ENCODE results near the gene MRLN. TPM values are rescaled to one million over a fixed set of nuclear protein-coding genes. Genes with fewer than 3 reads are reported as not detected.

The MRLN gene
- total RNA-seq, 2 experiments from 2014 or later = not detected

DNA sequence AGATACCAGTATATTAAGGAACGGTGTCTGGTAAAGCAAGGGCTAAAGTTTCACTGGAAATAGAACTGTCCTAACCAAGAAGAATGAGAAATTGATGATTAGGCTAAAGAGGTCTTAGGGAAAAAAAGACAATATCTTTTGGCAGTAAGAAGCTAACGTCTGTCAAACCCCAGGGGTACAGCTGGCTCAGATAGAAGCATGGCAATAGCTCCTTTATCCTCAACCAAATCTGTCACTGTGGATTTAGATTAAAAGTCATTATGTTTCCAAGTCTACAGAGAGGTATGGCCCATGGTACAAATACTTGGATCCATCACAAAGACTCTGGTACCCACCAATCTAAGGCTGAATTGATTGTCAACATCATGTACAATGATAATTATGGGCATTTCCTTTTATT lies 35.0 kb downstream of the MRLN start:
- no peaks in the 10 kb centered on the region for H3K36me3 Mint-ChIP-seq (ENCODE audit: low read depth)
- H3K4me1 Mint-ChIP-seq = no peaks in the 10 kb centered on the region
- H3K4me3 Mint-ChIP-seq = no peak overlapping the region
- CTCF ChIA-PET = interaction anchor here (1.5 kb wide), 1 partner anchor 92 kb away, joined by 3 read pairs; no protein-coding TSS in a partner anchor
- ATAC-seq (no peak), DNase-seq (no peak)
- H3K27ac Mint-ChIP-seq = no peak overlapping the region
- peaks cover 2% of the 10 kb centered on the region for H3K9me3 Mint-ChIP-seq (ENCODE audit: low read depth)
- H3K27me3 Mint-ChIP-seq = peaks cover 28% of the 10 kb centered on the region
- intact Hi-C loops (cut with DNase I, micrococcal nuclease) = no loop called here
- POLR2A ChIA-PET = no interaction called here

DNA sequence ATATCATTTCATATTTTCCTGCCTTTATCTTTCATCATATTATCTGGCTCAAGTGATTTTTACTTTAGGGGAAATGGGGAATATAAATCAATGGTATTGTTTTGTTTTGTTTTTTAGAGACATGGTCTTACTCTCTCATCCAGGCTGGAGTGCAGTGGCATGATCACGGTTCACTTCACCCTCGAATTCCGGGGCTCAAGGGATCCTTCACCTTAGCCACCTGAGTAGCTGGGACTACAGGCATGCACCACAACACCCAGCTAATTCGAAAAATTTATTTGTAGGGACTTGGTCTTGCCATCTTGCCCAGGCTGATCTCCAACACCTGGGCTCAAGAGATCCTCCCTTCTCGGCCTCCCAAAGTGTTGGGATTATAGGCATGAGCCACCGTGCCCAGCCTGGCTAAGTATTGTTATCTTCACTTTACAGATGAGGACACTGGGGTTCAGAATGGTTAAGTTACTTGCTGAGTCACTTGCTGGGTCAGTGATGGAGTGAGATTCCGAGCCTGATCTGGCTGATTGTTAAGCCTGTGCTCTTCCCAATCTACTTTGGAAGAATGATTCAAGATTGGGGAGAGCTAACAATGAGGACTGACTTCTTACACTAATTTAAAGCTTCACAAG lies 39.9 kb downstream of the MRLN start:
- no peak overlapping the region for H3K27ac Mint-ChIP-seq
- no peak overlapping the region for H3K4me3 Mint-ChIP-seq
- DNase-seq (no peak), ATAC-seq (no peak)
- peaks cover 43% of the 10 kb centered on the region for H3K27me3 Mint-ChIP-seq
- POLR2A ChIA-PET = interaction anchor here (1.0 kb wide), 1 partner anchor 10 kb away, joined by 4 read pairs; no protein-coding TSS in a partner anchor
- CTCF ChIA-PET = no interaction called here
- no peaks in the 10 kb centered on the region for H3K36me3 Mint-ChIP-seq (ENCODE audit: low read depth)
- intact Hi-C loops (cut with DNase I, micrococcal nuclease) = no loop called here
- H3K4me1 Mint-ChIP-seq = no peaks in the 10 kb centered on the region
- H3K9me3 Mint-ChIP-seq (ENCODE audit: low read depth) = no peaks in the 10 kb centered on the region

DNA sequence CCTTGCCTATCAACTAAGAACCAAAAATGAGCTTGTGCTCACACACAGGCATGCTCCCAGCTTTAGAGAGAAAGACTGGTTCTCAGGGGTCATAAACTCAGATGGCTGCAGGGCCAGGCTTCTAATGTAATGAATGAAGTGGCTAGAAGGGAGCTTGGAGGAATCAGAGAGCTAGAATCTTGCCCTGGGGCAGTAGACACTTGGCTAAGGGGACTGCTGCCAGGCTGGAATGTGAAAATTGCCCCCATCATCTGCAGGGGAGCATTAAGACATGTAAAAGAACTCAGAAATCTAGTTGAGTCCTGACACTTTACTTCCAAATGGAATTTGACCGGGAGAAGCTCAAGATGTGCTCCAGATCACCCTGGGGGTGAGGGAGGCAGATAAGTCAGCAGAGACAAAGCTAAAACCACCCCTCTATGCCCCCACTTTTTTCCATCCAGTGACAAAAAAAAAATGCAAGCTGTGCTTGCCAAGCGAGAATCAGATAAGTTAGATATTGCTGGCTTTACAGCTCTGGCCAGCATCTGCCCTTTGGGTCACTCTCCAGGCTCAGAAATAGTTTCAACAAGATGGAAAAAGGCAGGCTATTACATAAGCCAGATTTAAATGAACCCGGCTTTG lies 41.3 kb downstream of the MRLN start:
- Mint-ChIP-seq H3K27me3 (peaks cover 49% of the 10 kb centered on the region), H3K27ac (no peak overlapping the region), H3K4me3 (no peak overlapping the region), H3K9me3 (ENCODE audit: low read depth) (no peaks in the 10 kb centered on the region), H3K36me3 (ENCODE audit: low read depth) (no peaks in the 10 kb centered on the region), H3K4me1 (no peaks in the 10 kb centered on the region)
- POLR2A ChIA-PET = interaction anchor here (1.0 kb wide), 1 partner anchor 11 kb away, joined by 4 read pairs; no protein-coding TSS in a partner anchor
- CTCF ChIA-PET = interaction anchor here (0.7 to 0.8 kb wide), 2 partner anchors 41 to 1415 kb away, joined by 3 read pairs; no protein-coding TSS in a partner anchor
- intact Hi-C loops (cut with DNase I, micrococcal nuclease) = no loop called here
- ATAC-seq (no peak), DNase-seq (no peak)

- peak; percentile 94 for ATAC-seq
- Mint-ChIP-seq H3K9me3 (ENCODE audit: low read depth) (no peaks in the 10 kb centered on the region), H3K27ac (peak within 1 kb of the TSS; percentile 10), H3K4me1 (no peaks in the 10 kb centered on the region), H3K4me3 (peak within 1 kb of the TSS; percentile 68), H3K27me3 (peaks cover 52% of the 10 kb centered on the region), H3K36me3 (ENCODE audit: low read depth) (no peaks in the 10 kb centered on the region)
- ChIA-PET CTCF (no interaction called here), POLR2A (interaction anchor here (0.6 to 1.8 kb wide), 2 partner anchors 196 to 580 kb away, joined by 4 to 7 read pairs; partner anchors contain the start of gene CCDC6)
- DNase-seq = peak; percentile 83
- intact Hi-C loops (cut with DNase I, micrococcal nuclease) = loop anchor here (1.0 to 10.0 kb wide), 5 partner anchors 95 to 198 kb away; partner anchors contain the start of gene CCDC6 (in 1 of the 2)
These were observed 43.7 kb downstream of the MRLN start, which contains the start of gene SLC16A9 for GRCh38 chr10:59709395-59710125. Gene SLC16A9, minus strand, starts transcription at chr10:59709850. Its CDS starts 25,559 bp downstream, at chr10:59684291.

GRCh38 chr10:59708816-59709394 lies 44.4 kb downstream of the MRLN start:
- ChIA-PET CTCF (no interaction called here), POLR2A (interaction anchor here (1.8 kb wide), 1 partner anchor 197 kb away, joined by 7 read pairs; the partner anchor contains the start of gene CCDC6)
- Mint-ChIP-seq H3K36me3 (ENCODE audit: low read depth) (no peaks in the 10 kb centered on the region), H3K9me3 (ENCODE audit: low read depth) (no peaks in the 10 kb centered on the region), H3K4me3 (peak overlapping the region; percentile 68), H3K4me1 (no peaks in the 10 kb centered on the region), H3K27me3 (peaks cover 48% of the 10 kb centered on the region), H3K27ac (peak overlapping the region; percentile 10)
- intact Hi-C loops (cut with DNase I, micrococcal nuclease) = loop anchor here (1.0 to 10.0 kb wide), 5 partner anchors 96 to 198 kb away; partner anchors contain the start of gene CCDC6 (in 1 of the 2)
- ATAC-seq = peak; percentile 28
- DNase-seq = peak; percentile 49

DNA sequence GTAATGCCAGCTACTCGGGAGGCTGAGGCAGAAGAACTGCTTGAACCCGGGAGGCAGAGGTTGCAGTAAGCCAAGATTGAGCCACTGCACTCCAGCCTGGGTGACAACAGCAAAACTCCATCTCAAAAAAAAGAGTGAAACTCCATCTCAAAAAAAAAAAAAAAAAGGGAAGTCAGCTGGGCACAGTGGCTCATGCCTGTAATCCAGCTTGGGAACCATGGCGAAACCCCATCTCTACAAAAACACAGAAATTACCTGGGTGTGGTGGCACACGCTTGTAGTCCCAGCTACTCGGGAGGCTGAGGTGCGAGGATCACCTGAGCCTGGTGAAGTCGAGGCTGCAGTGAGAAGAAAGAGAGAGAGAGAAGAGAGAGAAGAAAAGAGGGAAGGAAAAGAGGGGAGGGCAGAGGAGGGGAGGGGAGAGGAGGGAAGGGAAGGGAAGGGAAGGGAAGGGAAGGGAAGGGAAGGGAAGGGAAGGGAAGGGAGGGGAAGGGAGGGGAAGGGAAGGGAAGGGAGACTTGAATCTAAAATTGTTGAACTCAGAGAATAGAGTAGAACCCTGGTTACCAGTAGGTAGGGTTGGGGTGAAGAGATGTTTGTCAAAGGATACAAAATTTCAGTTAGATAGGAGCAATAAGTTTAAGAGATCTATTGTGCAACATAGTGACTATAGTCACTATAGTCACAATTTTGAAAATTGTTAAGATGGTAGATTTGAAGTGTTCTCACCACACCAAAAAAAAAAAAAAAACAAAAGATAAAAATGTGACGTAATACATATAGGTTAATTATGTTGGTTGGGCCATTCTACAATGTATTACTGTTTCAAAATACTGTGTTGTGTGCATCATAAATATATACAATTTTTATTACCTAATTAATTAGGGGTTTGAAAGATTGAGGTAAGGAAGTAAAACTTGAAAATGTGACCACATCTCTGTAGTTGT lies 46.1 kb downstream of the MRLN start:
- Mint-ChIP-seq H3K4me3 (no peak overlapping the region), H3K9me3 (ENCODE audit: low read depth) (no peaks in the 10 kb centered on the region), H3K4me1 (no peaks in the 10 kb centered on the region), H3K27me3 (peaks cover 35% of the 10 kb centered on the region), H3K36me3 (ENCODE audit: low read depth) (no peaks in the 10 kb centered on the region), H3K27ac (no peak overlapping the region)
- no peak for DNase-seq
- CTCF ChIA-PET = no interaction called here
- POLR2A ChIA-PET = no interaction called here
- ATAC-seq = no peak
- intact Hi-C loops (cut with DNase I, micrococcal nuclease) = loop anchor here in 1 of 2 experiments (5.0 to 10.0 kb wide), 2 partner anchors 98 to 200 kb away; partner anchors contain the start of gene CCDC6

DNA sequence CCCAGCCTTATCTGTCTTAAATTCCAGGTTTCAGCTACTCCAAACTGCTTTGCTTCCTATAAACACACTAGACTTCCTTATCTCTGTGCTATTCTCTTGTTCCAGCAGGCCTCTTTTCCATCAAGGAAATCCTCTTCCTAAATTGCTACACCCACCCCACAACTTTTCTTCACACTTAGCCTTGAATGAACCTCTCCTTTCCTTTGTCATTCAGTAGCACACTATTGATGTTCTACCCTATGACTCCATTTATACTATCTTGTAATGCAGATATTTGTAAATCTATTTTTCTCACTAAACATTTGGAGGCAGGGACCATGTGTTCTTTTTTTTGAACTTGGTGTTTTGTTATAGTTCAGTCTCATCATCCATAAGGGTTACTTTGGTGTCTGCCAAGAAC lies 47.3 kb downstream of the MRLN start:
- CTCF ChIA-PET = no interaction called here
- no peaks in the 10 kb centered on the region for H3K9me3 Mint-ChIP-seq (ENCODE audit: low read depth)
- H3K27me3 Mint-ChIP-seq = peaks cover 32% of the 10 kb centered on the region
- H3K4me1 Mint-ChIP-seq = no peaks in the 10 kb centered on the region
- POLR2A ChIA-PET = no interaction called here
- no peak overlapping the region for H3K27ac Mint-ChIP-seq
- intact Hi-C loops (cut with DNase I, micrococcal nuclease) = loop anchor here in 1 of 2 experiments (5.0 to 10.0 kb wide), 2 partner anchors 99 to 201 kb away; partner anchors contain the start of gene CCDC6
- H3K4me3 Mint-ChIP-seq = no peak overlapping the region
- ATAC-seq (no peak), DNase-seq (no peak)
- H3K36me3 Mint-ChIP-seq (ENCODE audit: low read depth) = no peaks in the 10 kb centered on the region

- ChIA-PET CTCF (no interaction called here), POLR2A (no interaction called here)
- Mint-ChIP-seq H3K36me3 (ENCODE audit: low read depth) (no peaks in the 10 kb centered on the region), H3K4me1 (no peaks in the 10 kb centered on the region), H3K9me3 (ENCODE audit: low read depth) (no peaks in the 10 kb centered on the region), H3K27me3 (peaks cover 30% of the 10 kb centered on the region), H3K27ac (no peak overlapping the region), H3K4me3 (no peak overlapping the region)
- ATAC-seq (no peak), DNase-seq (no peak)
- intact Hi-C loops (cut with DNase I, micrococcal nuclease) = loop anchor here in 1 of 2 experiments (5.0 to 10.0 kb wide), 2 partner anchors 100 to 203 kb away; partner anchors contain the start of gene CCDC6
These were observed 48.6 kb downstream of the MRLN start for GRCh38 chr10:59704630-59705029.

- no peaks in the 10 kb centered on the region for H3K4me1 Mint-ChIP-seq
- peak; percentile 55 for ATAC-seq
- no peak overlapping the region for H3K27ac Mint-ChIP-seq
- H3K4me3 Mint-ChIP-seq = no peak overlapping the region
- H3K27me3 Mint-ChIP-seq = peaks cover 29% of the 10 kb centered on the region
- intact Hi-C loops (cut with DNase I, micrococcal nuclease) = loop anchor here in 1 of 2 experiments (10.0 kb wide), 1 partner anchor 102 kb away; no protein-coding TSS in a partner anchor
- no peaks in the 10 kb centered on the region for H3K36me3 Mint-ChIP-seq (ENCODE audit: low read depth)
- no peak for DNase-seq
- H3K9me3 Mint-ChIP-seq (ENCODE audit: low read depth) = no peaks in the 10 kb centered on the region
- ChIA-PET POLR2A (no interaction called here), CTCF (interaction anchor here (0.7 to 0.9 kb wide), 2 partner anchors 204 to 312 kb away, joined by 3 read pairs; partner anchors contain the start of gene CCDC6)
These were observed 50.9 kb downstream of the MRLN start for GRCh38 chr10:59702347-59702746.

- DNase-seq (no peak), ATAC-seq (no peak)
- H3K36me3 Mint-ChIP-seq (ENCODE audit: low read depth) = no peaks in the 10 kb centered on the region
- CTCF ChIA-PET = no interaction called here
- no peak overlapping the region for H3K27ac Mint-ChIP-seq
- H3K9me3 Mint-ChIP-seq (ENCODE audit: low read depth) = no peaks in the 10 kb centered on the region
- H3K27me3 Mint-ChIP-seq = peaks cover 21% of the 10 kb centered on the region
- no peak overlapping the region for H3K4me3 Mint-ChIP-seq
- H3K4me1 Mint-ChIP-seq = no peaks in the 10 kb centered on the region
- intact Hi-C loops (cut with DNase I, micrococcal nuclease) = loop anchor here in 1 of 2 experiments (10.0 kb wide), 1 partner anchor 104 kb away; no protein-coding TSS in a partner anchor
- POLR2A ChIA-PET = no interaction called here
These were observed 52.5 kb downstream of the MRLN start for GRCh38 chr10:59700709-59701108.
